Measurements from ENCODE around the gene ASB9. TPM values are rescaled to one million over a fixed set of nuclear protein-coding genes. Genes with fewer than 3 reads are reported as not detected.

Gene ASB9
- total and polyA plus RNA-seq, 9 of the 15 experiments (the other 6 are each of a cell fraction or from before 2014, with no cell fraction given): 0.27 to 1.7 (median 0.96) TPM

- in situ Hi-C loops (cut with MboI): no loop called here
- WGBS (ENCODE audit: insufficient coverage, low coverage, missing lambda C conversion rate): no CpG with 5 or more reads among the region's 1 CpG
Observed at GRCh38 chrX:15217161-15217560, 52.7 kb downstream of the ASB9 start.

More at GRCh38 chrX:15217161-15217560, 52.7 kb downstream of the ASB9 start:
- Histone ChIP-seq H3K9me3 (replicated peaks; ENCODE audit: control insufficient read depth, insufficient read depth, low read depth, low read length) (no peaks in the 10 kb centered on the region), H4K20me1 (replicated peaks; ENCODE audit: control insufficient read depth, insufficient read depth, low read length) (no peaks in the 10 kb centered on the region), H2AFZ (ENCODE audit: low read depth, low read length) (no peak overlapping the region), H3K27me3 (ENCODE audit: control insufficient read depth in 2 of 2, insufficient read depth in 2 of 2, low read length in 2 of 2) (no peaks in the 10 kb centered on the region), H3K4me3 (no peak overlapping the region), H3K79me2 (ENCODE audit: control insufficient read depth, insufficient read depth, low read length) (no peaks in the 10 kb centered on the region), H3K27ac (ENCODE audit: extremely low read depth, low read depth, low read length) (no peak overlapping the region), H3K9ac (ENCODE audit: insufficient read depth in 1 of 2, low read depth in 2 of 2, low read length in 2 of 2) (no peak overlapping the region), H3K4me1 (replicated peaks in 1 of 2; ENCODE audit: control insufficient read depth in 2 of 2, insufficient read depth in 2 of 2, low read length in 2 of 2) (no peaks in the 10 kb centered on the region), H3K4me2 (ENCODE audit: insufficient read depth, low read length) (no peak overlapping the region), H3K36me3 (ENCODE audit: control insufficient read depth, insufficient read depth, low read length) (no peaks in the 10 kb centered on the region), H3K9me1 (ENCODE audit: control insufficient read depth, insufficient read depth, low read length) (no peaks in the 10 kb centered on the region)
- DNase-seq (ENCODE audit: extremely low read depth in 1 of 4, low spot score in 3 of 4) (no peak), ATAC-seq (no peak), FAIRE-seq (no peak)
- no TSS peak for BruUV-seq (replicated peaks)
- intact Hi-C loops (cut with micrococcal nuclease): no loop called here
- ChIA-PET POLR2A (no interaction called here), CTCF (ENCODE audit: low intra/inter-chr PET ratio) (no interaction called here)
- no peak for TF ChIP-seq HEY1 (CRISPR knock-in tag; IDR thresholded peaks at IDR 0.05; ENCODE audit: borderline replicate concordance)
- TF ChIP-seq USF2 (CRISPR knock-in tag; IDR thresholded peaks at IDR 0.05): no peak
- no peak for TF ChIP-seq ZNF212 (CRISPR knock-in tag; IDR thresholded peaks at IDR 0.05)
- TF ChIP-seq, protein P1, sequence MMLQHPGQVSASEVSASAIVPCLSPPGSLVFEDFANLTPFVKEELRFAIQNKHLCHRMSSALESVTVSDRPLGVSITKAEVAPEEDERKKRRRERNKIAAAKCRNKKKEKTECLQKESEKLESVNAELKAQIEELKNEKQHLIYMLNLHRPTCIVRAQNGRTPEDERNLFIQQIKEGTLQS (IDR thresholded peaks at IDR 0.05): no peak
- TF ChIP-seq, protein P1 (CRISPR knock-in tag; conservative IDR thresholded peaks at IDR 0.05): no peak
- no peak for TF ChIP-seq VEZF1 (CRISPR knock-in tag; IDR thresholded peaks at IDR 0.05)
- no peak for TF ChIP-seq ATF7 (IDR thresholded peaks at IDR 0.05)
- TF ChIP-seq, protein P2, sequence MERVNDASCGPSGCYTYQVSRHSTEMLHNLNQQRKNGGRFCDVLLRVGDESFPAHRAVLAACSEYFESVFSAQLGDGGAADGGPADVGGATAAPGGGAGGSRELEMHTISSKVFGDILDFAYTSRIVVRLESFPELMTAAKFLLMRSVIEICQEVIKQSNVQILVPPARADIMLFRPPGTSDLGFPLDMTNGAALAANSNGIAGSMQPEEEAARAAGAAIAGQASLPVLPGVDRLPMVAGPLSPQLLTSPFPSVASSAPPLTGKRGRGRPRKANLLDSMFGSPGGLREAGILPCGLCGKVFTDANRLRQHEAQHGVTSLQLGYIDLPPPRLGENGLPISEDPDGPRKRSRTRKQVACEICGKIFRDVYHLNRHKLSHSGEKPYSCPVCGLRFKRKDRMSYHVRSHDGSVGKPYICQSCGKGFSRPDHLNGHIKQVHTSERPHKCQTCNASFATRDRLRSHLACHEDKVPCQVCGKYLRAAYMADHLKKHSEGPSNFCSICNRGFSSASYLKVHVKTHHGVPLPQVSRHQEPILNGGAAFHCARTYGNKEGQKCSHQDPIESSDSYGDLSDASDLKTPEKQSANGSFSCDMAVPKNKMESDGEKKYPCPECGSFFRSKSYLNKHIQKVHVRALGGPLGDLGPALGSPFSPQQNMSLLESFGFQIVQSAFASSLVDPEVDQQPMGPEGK (CRISPR knock-in tag; IDR thresholded peaks at IDR 0.05; ENCODE audit: borderline replicate concordance): no peak
- no peak for TF ChIP-seq MYC (IDR thresholded peaks at IDR 0.05; ENCODE audit: low read depth, low read length)
- TF ChIP-seq MYC (CRISPR knock-in tag; IDR thresholded peaks at IDR 0.05; ENCODE audit: borderline replicate concordance, low read depth): no peak
- TF ChIP-seq, protein P3, sequence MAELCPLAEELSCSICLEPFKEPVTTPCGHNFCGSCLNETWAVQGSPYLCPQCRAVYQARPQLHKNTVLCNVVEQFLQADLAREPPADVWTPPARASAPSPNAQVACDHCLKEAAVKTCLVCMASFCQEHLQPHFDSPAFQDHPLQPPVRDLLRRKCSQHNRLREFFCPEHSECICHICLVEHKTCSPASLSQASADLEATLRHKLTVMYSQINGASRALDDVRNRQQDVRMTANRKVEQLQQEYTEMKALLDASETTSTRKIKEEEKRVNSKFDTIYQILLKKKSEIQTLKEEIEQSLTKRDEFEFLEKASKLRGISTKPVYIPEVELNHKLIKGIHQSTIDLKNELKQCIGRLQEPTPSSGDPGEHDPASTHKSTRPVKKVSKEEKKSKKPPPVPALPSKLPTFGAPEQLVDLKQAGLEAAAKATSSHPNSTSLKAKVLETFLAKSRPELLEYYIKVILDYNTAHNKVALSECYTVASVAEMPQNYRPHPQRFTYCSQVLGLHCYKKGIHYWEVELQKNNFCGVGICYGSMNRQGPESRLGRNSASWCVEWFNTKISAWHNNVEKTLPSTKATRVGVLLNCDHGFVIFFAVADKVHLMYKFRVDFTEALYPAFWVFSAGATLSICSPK (IDR thresholded peaks at IDR 0.05; ENCODE audit: borderline replicate concordance): no peak
- TF ChIP-seq ELF2 (CRISPR knock-in tag; IDR thresholded peaks at IDR 0.05): no peak
- no peak for TF ChIP-seq CREBBP (IDR thresholded peaks at IDR 0.05; ENCODE audit: low read depth, low read length)
- TF ChIP-seq ESRRB (CRISPR knock-in tag; IDR thresholded peaks at IDR 0.05; ENCODE audit: borderline replicate concordance): no peak

All from K562 (cell line).